Peyer's patch (tissue), 4 donors: ENCODE measurements around the gene RSKR. TPM values are rescaled to one million over a fixed set of nuclear protein-coding genes. Genes with fewer than 3 reads are reported as not detected.

Experiments
- DNase-seq, 3 donors: peaks; one replicate each; pipeline ENCODE4 v3.0.0-alpha.2; 2017 to 2019
- H3K27ac ChIP-seq, 4 donors: fragments of 200-600 bp; sonication (generic); one replicate each; pipeline ENCODE4 v1.5.1; 2016 to 2019
- H3K27me3 ChIP-seq, 2 donors: fragments of 200-600 bp; sonication (generic); one replicate each; pipeline ENCODE4 v1.5.1; 2019
- H3K36me3 ChIP-seq, 3 donors: fragments of 200-600 bp; sonication (generic); one replicate each; pipeline ENCODE4 v1.5.1; 2016 to 2019
- H3K4me1 ChIP-seq, 4 donors: fragments of 200-600 bp; sonication (generic); one replicate each; pipeline ENCODE4 v1.5.1; 2016 to 2019
- H3K4me3 ChIP-seq, 4 donors: fragments of 200-600 bp; sonication (generic); 1 replicate in 3 of 4; 2 replicates in 1 of 4; pipeline ENCODE4 v1.5.1; 2016 to 2019; ENCODE audit warnings: mild to moderate bottlenecking in 1 of 4
- H3K9me3 ChIP-seq, 4 donors: fragments of 200-600 bp; sonication (generic); one replicate each; pipeline ENCODE4 v1.5.1; 2016 to 2019; ENCODE audit warnings: mild to moderate bottlenecking in 1 of 4
- CTCF ChIP-seq, 6 experiments: fragments of 450-650 bp in 4 of 6; fragments of 200-600 bp in 2 of 6; sonication (generic) in 1 of 6; IDR thresholded peaks; one replicate each; pipeline ENCODE4 v1.5.1; 2017 to 2019; ENCODE audit warnings: antibody characterized with exemption in 6 of 6, mild to moderate bottlenecking in 3 of 6, moderate library complexity in 1 of 6
- POLR2A ChIP-seq, 2 donors: fragments of 450-650 bp; IDR thresholded peaks; one replicate each; pipeline ENCODE4 v1.5.1; 2017; ENCODE audit warnings: antibody characterized with exemption in 2 of 2, mild to moderate bottlenecking in 2 of 2, moderate library complexity in 2 of 2
- total RNA-seq, 4 donors: library from RNA; depleted of rRNA; stranded (reverse); fragments of >200 nt; gene quantifications; one replicate each; pipeline ENCODE4 v1.1.0, GENCODE V29; 2016

The RSKR gene
- total RNA-seq, 4 donors from 2014 or later, result 11.6 to 36.8 (median 23.3) TPM

- Histone ChIP-seq H3K4me1 (no peaks in the 10 kb centered on the region), H3K36me3 (peaks cover 0 to 94% (median 3%) of the 10 kb centered on the region in 3 donors), H3K27ac (no peak overlapping the region), H3K27me3 (no peaks in the 10 kb centered on the region), H3K4me3 (no peak overlapping the region), H3K9me3 (no peaks in the 10 kb centered on the region)
- no peak for DNase-seq
- TF ChIP-seq CTCF (IDR thresholded peaks at IDR 0.05) (no peak), POLR2A (IDR thresholded peaks at IDR 0.05) (no peak)
Observed at GRCh38 chr17:28626818-28627217, 12.8 kb upstream of the RSKR start.

- no peaks in the 10 kb centered on the region for H3K9me3 ChIP-seq
- H3K27me3 ChIP-seq, result no peaks in the 10 kb centered on the region
- H3K4me1 ChIP-seq, result no peaks in the 10 kb centered on the region
- peaks cover 0 to 94% (median 0%) of the 10 kb centered on the region in 3 donors for H3K36me3 ChIP-seq
- no peak overlapping the region for H3K4me3 ChIP-seq
- DNase-seq, result no peak
- TF ChIP-seq CTCF (IDR thresholded peaks at IDR 0.05) (no peak), POLR2A (IDR thresholded peaks at IDR 0.05) (no peak)
- no peak overlapping the region for H3K27ac ChIP-seq
Observed at GRCh38 chr17:28624148-28624547, 10.2 kb upstream of the RSKR start.

- H3K4me3 ChIP-seq, result no peak overlapping the region
- no peaks in the 10 kb centered on the region for H3K9me3 ChIP-seq
- H3K27ac ChIP-seq, result no peak overlapping the region
- H3K36me3 ChIP-seq, result peaks cover 0 to 94% (median 0%) of the 10 kb centered on the region in 3 donors
- TF ChIP-seq CTCF (IDR thresholded peaks at IDR 0.05), result no peak
- TF ChIP-seq POLR2A (IDR thresholded peaks at IDR 0.05), result no peak
- DNase-seq, result no peak
- H3K4me1 ChIP-seq, result no peaks in the 10 kb centered on the region
- H3K27me3 ChIP-seq, result no peaks in the 10 kb centered on the region
Observed at GRCh38 chr17:28623696-28624095, 9.7 kb upstream of the RSKR start.

DNA sequence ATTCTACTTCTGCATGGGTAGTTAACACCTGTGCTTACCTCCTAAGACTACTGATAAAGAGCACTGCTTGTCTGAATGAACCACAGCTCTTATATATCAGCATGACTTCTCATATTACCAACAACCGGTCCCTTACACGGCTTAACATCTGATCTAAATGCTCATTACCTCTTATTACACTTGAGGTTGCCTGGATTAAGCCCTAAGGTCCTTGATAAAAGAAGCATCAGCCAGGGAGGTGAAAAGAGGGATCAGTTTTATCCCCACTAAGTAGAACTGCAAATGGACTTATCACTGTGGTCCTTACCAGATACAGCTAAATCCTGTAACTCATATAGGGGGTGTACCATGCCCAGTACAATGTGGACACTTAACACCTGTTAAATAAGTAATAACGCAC lies 8.2 kb upstream of the RSKR start:
- TF ChIP-seq POLR2A (IDR thresholded peaks at IDR 0.05) (no peak), CTCF (IDR thresholded peaks at IDR 0.05) (no peak)

DNA sequence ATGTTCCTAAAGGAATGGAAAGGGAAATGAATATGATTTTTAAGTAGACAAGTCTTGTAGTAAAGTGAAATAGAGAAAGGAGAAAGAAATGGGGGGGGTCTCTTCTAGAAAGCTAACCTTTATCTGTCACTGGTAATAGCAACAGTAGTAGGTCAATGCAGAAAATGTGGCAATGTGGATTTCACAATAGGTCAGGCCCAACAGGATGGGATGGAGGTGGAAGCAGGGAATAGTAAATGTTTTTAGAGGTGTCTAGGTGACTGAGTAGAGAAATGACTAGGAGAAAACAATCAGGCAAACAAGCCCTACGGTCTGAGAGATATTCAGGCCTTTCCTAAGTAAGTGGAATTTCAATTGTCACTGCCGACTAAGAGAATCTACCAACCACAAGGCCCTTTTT lies 6.0 kb upstream of the RSKR start:
- Histone ChIP-seq H3K4me3 (no peak overlapping the region), H3K36me3 (peaks cover 0 to 99% (median 0%) of the 10 kb centered on the region in 3 donors), H3K9me3 (no peaks in the 10 kb centered on the region), H3K27me3 (no peaks in the 10 kb centered on the region), H3K27ac (no peak overlapping the region), H3K4me1 (no peaks in the 10 kb centered on the region)
- TF ChIP-seq CTCF (IDR thresholded peaks at IDR 0.05) (no peak), POLR2A (IDR thresholded peaks at IDR 0.05) (no peak)
- no peak for DNase-seq

More for the DNA sequence above, 8.2 kb upstream of the RSKR start:
- DNase-seq, result no peak
- Histone ChIP-seq H3K27me3 (no peaks in the 10 kb centered on the region), H3K9me3 (no peaks in the 10 kb centered on the region), H3K4me1 (no peaks in the 10 kb centered on the region), H3K27ac (no peak overlapping the region), H3K36me3 (peaks cover 0 to 94% (median 0%) of the 10 kb centered on the region in 3 donors), H3K4me3 (no peak overlapping the region)

GRCh38 chr17:28618464-28618863 lies 4.5 kb upstream of the RSKR start:
- Histone ChIP-seq H3K27me3 (no peaks in the 10 kb centered on the region), H3K36me3 (peaks cover 0 to 97% (median 0%) of the 10 kb centered on the region in 3 donors), H3K4me1 (no peaks in the 10 kb centered on the region), H3K9me3 (no peaks in the 10 kb centered on the region), H3K4me3 (no peak overlapping the region), H3K27ac (no peak overlapping the region)
- no peak for DNase-seq
- no peak for TF ChIP-seq POLR2A (IDR thresholded peaks at IDR 0.05)
- TF ChIP-seq CTCF (IDR thresholded peaks at IDR 0.05), result no peak
